Left colon (tissue), 2 donors: ENCODE measurements around the gene YRDC. TPM values are rescaled to one million over a fixed set of nuclear protein-coding genes. Genes with fewer than 3 reads are reported as not detected.

Experiments used
- ATAC-seq: fragments of 200-7000 bp; cut with Tn5 transposase; one replicate; pipeline ENCODE4 v1.9.1; 2020; ENCODE audit warnings: mild to moderate bottlenecking, moderate library complexity
- DNase-seq, 2 donors: peaks; one replicate each; pipeline ENCODE4 v3.0.0-alpha.2; 2020
- intact Hi-C, 2 donors: fragments of 100-400 bp; cut with DNase I in 1 of 2; cut with micrococcal nuclease in 1 of 2; formaldehyde crosslinking; loops; one replicate each; pipeline versions ENCODE4 v1.11.2 to v1.14.0; 2022; cut with DNase I, micrococcal nuclease
- long read RNA-seq: library from polyadenylated mRNA; unstranded; transcript quantifications from one replicate; pipeline ENCODE4 v2.0.0, GENCODE V29; 2021
- total RNA-seq, 2 donors: library from RNA; stranded (reverse); fragmentation: NEBNext Ultra II Directional; extraction: Animal tissue kit (Norgen Biotek cat#: 25700); gene quantifications; one replicate each; pipeline ENCODE4 v1.2.1, GENCODE V29; 2021
- donor health status: DM: no; HTN: no; CAD: no.
- donor health status: DM: yes; HTN: yes; CAD: no.

Gene YRDC
- 10 to 100 TPM; 12.3 to 15.1 TPM for total RNA-seq
- long read RNA-seq, transcript YRDC-201 (5 exons, 1,826 nt) = major isoform, 55 of 63 reads
- long read RNA-seq, partial matches to known transcripts = 1 of 63 reads
- long read RNA-seq, other reads (novel, unspliced or antisense) = 7 of 63 reads

GRCh38 chr1:37807555-37808368 lies at the start of gene YRDC, which contains the start of gene C1orf122:
Gene YRDC (minus strand): TSS chr1:37808208. CDS start chr1:37808180, 28 bp downstream.
Gene C1orf122 (plus strand): TSS chr1:37807790. CDS start chr1:37808405, 615 bp downstream.
- DNase-seq (peak; percentile 96 to 98), ATAC-seq (peak; percentile 90)
- intact Hi-C loops = no loop called here

GRCh38 chr1:37854406-37854805 lies 46.4 kb upstream of the YRDC start:
- ATAC-seq = no peak
- intact Hi-C loops = no loop called here
- no peak for DNase-seq

- no peak for ATAC-seq
- no peak for DNase-seq
- intact Hi-C loops = no loop called here
Observed at GRCh38 chr1:37853157-37853556, 45.1 kb upstream of the YRDC start.

- intact Hi-C loops = no loop called here
- DNase-seq = no peak
- ATAC-seq = no peak
Observed at GRCh38 chr1:37851782-37852210, 43.8 kb upstream of the YRDC start.

- intact Hi-C loops = no loop called here
- DNase-seq = no peak
- no peak for ATAC-seq
Observed at GRCh38 chr1:37851262-37851661, 43.3 kb upstream of the YRDC start.

GRCh38 chr1:37850352-37850955 lies 42.4 kb upstream of the YRDC start:
- intact Hi-C loops = no loop called here
- DNase-seq (no peak), ATAC-seq (no peak)

- ATAC-seq (no peak), DNase-seq (no peak)
- intact Hi-C loops = no loop called here
Observed at GRCh38 chr1:37849480-37849879, 41.5 kb upstream of the YRDC start.

- ATAC-seq = peak; percentile 98
- DNase-seq = peak in 1 of 2 donors; percentile 19
- intact Hi-C loops = no loop called here
Observed at GRCh38 chr1:37846647-37847339, 38.8 kb upstream of the YRDC start.

GRCh38 chr1:37845786-37846185 lies 37.8 kb upstream of the YRDC start:
- intact Hi-C loops = no loop called here
- DNase-seq (no peak), ATAC-seq (no peak)

GRCh38 chr1:37845049-37845646 lies 37.1 kb upstream of the YRDC start:
- no peak for DNase-seq
- ATAC-seq = peak; percentile 16
- intact Hi-C loops = no loop called here

- intact Hi-C loops = no loop called here
- ATAC-seq (no peak), DNase-seq (no peak)
Observed at GRCh38 chr1:37844536-37844935, 36.5 kb upstream of the YRDC start.

- DNase-seq = no peak
- ATAC-seq = no peak
- intact Hi-C loops = no loop called here
Observed at GRCh38 chr1:37841652-37842051, 33.6 kb upstream of the YRDC start.

- ATAC-seq (no peak), DNase-seq (no peak)
- intact Hi-C loops = no loop called here
Observed at GRCh38 chr1:37840711-37841110, 32.7 kb upstream of the YRDC start.

- intact Hi-C loops = no loop called here
- DNase-seq (no peak), ATAC-seq (no peak)
Observed at GRCh38 chr1:37839676-37840075, 31.7 kb upstream of the YRDC start.

- intact Hi-C loops = no loop called here
- ATAC-seq (no peak), DNase-seq (no peak)
Observed at GRCh38 chr1:37836788-37837187, 28.8 kb upstream of the YRDC start.

- DNase-seq = no peak
- no peak for ATAC-seq
- intact Hi-C loops = no loop called here
Observed at GRCh38 chr1:37831809-37832208, 23.8 kb upstream of the YRDC start.

- intact Hi-C loops = no loop called here
- no peak for DNase-seq
- no peak for ATAC-seq
Observed at GRCh38 chr1:37831109-37831508, 23.1 kb upstream of the YRDC start.

GRCh38 chr1:37828410-37829074 lies 20.5 kb upstream of the YRDC start:
- peak; percentile 92 for ATAC-seq
- DNase-seq = peak in 1 of 2 donors; percentile 34

GRCh38 chr1:37825506-37825905 lies 17.5 kb upstream of the YRDC start:
- no peak for DNase-seq
- intact Hi-C loops = no loop called here
- ATAC-seq = no peak

More at GRCh38 chr1:37828410-37829074, 20.5 kb upstream of the YRDC start:
- intact Hi-C loops = no loop called here
